ENCODE results near the gene TTC3.

GRCh38 chr21:37195610-37196009 lies 122.6 kb downstream of the TTC3 start:
- no peak for TF ChIP-seq CTCF (conservative IDR thresholded peaks at IDR 0.05)
- TF ChIP-seq ZFX (IDR thresholded peaks at IDR 0.05): no peak

Measured in C4-2B (cell line).